ENCODE data around the gene SBK1.

Gene SBK1

DNA sequence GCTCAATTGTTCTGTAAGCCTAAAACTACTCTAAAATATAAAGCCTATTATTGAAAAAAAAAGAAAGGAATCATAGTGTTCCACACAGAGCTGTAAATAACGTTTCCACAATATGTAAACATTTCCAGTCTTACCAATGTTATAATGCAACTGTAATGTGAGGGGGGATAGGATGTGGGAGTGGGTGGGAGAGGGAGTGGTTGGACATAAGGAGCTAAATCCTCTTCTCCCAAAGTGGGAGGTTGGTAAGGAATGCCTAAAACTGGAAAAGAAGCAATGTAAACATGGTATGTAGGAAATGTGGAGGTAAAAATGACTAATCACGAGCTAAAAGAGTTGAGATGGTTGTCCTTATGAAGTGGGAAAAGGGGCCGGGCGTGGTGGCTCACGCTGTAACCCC lies 17.6 kb upstream of the SBK1 start:
- TF ChIP-seq FOXP2 (optimal IDR thresholded peaks at IDR 0.05; ENCODE audit: borderline replicate concordance, extremely low read depth, extremely low read length, insufficient read depth): no peak
- TF ChIP-seq TAF1 (IDR thresholded peaks at IDR 0.05; ENCODE audit: borderline replicate concordance, insufficient read depth, low read length): no peak
- TF ChIP-seq SIN3A (IDR thresholded peaks at IDR 0.05; ENCODE audit: borderline replicate concordance, insufficient read depth, low read length): no peak
- TF ChIP-seq POLR2AphosphoS5 (IDR thresholded peaks at IDR 0.05; ENCODE audit: low read depth, low read length): no peak
- TF ChIP-seq, protein P1, sequence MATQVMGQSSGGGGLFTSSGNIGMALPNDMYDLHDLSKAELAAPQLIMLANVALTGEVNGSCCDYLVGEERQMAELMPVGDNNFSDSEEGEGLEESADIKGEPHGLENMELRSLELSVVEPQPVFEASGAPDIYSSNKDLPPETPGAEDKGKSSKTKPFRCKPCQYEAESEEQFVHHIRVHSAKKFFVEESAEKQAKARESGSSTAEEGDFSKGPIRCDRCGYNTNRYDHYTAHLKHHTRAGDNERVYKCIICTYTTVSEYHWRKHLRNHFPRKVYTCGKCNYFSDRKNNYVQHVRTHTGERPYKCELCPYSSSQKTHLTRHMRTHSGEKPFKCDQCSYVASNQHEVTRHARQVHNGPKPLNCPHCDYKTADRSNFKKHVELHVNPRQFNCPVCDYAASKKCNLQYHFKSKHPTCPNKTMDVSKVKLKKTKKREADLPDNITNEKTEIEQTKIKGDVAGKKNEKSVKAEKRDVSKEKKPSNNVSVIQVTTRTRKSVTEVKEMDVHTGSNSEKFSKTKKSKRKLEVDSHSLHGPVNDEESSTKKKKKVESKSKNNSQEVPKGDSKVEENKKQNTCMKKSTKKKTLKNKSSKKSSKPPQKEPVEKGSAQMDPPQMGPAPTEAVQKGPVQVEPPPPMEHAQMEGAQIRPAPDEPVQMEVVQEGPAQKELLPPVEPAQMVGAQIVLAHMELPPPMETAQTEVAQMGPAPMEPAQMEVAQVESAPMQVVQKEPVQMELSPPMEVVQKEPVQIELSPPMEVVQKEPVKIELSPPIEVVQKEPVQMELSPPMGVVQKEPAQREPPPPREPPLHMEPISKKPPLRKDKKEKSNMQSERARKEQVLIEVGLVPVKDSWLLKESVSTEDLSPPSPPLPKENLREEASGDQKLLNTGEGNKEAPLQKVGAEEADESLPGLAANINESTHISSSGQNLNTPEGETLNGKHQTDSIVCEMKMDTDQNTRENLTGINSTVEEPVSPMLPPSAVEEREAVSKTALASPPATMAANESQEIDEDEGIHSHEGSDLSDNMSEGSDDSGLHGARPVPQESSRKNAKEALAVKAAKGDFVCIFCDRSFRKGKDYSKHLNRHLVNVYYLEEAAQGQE (IDR thresholded peaks at IDR 0.05; ENCODE audit: insufficient read depth in 1 of 2, low read depth in 2 of 2, low read length in 2 of 2): no peak

DNA sequence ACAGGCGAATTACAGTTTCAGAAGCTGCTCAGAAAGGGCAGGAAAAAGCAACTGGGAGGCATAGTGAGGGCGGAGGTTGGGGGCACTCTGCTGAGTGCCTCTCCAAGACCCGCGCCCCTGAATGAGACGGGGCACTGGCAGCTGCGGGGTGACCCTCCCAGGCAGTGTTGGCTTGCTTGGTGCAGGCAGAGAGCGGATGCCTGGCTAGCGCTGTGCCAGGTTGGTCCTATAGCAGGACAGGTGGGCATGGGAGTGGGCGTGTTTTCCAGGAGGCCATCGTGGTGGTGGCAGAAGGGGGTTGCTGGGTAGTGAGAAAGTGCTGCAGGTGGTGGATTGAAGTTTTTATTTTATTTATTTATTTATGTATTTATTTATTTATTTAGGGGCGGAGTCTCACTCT lies 16.0 kb upstream of the SBK1 start:
- TF ChIP-seq FOXP2 (optimal IDR thresholded peaks at IDR 0.05; ENCODE audit: borderline replicate concordance, extremely low read depth, extremely low read length, insufficient read depth) (no peak), POLR2AphosphoS5 (IDR thresholded peaks at IDR 0.05; ENCODE audit: low read depth, low read length) (no peak), SIN3A (IDR thresholded peaks at IDR 0.05; ENCODE audit: borderline replicate concordance, insufficient read depth, low read length) (no peak), TAF1 (IDR thresholded peaks at IDR 0.05; ENCODE audit: borderline replicate concordance, insufficient read depth, low read length) (no peak)
- TF ChIP-seq, protein P1 (IDR thresholded peaks at IDR 0.05; ENCODE audit: insufficient read depth in 1 of 2, low read depth in 2 of 2, low read length in 2 of 2): no peak

DNA sequence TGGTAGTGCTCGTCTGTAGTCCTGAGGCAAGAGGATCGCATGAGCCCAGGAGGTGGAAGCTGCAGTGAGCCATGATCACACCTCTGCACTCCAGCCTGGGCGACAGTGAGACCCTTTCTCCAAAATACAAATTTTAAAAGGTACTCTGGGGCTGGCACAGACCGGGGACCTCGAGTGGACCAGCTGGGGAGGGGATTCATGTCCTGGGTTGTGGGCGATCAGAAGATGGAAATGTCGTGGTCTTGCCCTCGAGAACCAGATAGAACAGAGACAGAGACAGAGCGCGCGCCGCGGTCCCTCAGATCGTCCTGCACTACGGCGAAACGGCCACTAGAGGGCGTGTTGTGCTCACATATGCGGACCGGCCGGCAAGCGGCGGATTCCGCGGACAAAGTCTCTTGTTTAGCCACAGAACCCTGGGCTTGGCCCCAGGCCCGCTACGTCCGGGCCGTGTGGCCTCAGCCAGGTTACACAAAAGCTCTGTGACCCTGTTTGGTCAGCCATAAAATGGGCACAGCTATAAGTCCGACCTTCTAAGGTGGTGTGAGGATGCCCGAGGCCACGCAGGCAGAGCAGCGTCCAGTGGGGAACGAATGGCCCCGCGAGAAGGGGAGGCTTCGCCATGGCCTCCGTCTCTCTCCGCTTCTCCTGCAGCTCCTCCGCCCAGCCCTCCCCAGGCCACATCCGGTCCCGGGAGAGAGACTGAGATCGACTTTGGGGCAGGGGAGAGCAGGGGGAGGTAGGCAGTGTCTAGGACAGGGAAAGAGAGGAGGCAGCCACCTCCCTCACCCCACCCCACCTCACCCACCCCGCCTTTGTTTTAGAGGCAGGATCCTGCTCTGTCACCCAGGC lies 14.6 kb upstream of the SBK1 start:
- TF ChIP-seq FOXP2 (optimal IDR thresholded peaks at IDR 0.05; ENCODE audit: borderline replicate concordance, extremely low read depth, extremely low read length, insufficient read depth): peak; percentile 53
- TF ChIP-seq, protein P1 (IDR thresholded peaks at IDR 0.05; ENCODE audit: insufficient read depth in 1 of 2, low read depth in 2 of 2, low read length in 2 of 2): no peak
- no peak for TF ChIP-seq SIN3A (IDR thresholded peaks at IDR 0.05; ENCODE audit: borderline replicate concordance, insufficient read depth, low read length)
- no peak for TF ChIP-seq POLR2AphosphoS5 (IDR thresholded peaks at IDR 0.05; ENCODE audit: low read depth, low read length)

DNA sequence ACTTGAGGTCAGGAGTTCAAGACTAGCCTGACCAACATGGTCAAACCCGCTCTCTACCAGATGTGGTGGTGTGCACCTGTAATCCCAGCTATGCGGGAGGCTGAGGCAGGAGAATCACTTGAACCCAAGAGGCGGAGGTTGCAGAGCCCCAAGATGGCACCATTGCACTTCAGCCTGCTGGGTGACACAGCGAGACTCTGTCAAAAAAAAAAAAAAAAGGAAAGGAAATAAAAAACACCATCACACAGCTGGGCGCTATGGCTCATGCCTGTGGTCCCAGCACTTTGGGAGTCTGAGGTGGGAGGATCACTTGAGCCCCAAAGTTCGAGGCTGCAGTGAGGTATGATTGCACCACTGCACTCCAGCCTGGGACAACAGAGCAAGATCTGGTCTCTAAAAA lies 13.3 kb upstream of the SBK1 start:
- TF ChIP-seq, protein P1 (IDR thresholded peaks at IDR 0.05; ENCODE audit: insufficient read depth in 1 of 2, low read depth in 2 of 2, low read length in 2 of 2): no peak
- TF ChIP-seq FOXP2 (optimal IDR thresholded peaks at IDR 0.05; ENCODE audit: borderline replicate concordance, extremely low read depth, extremely low read length, insufficient read depth): no peak
- no peak for TF ChIP-seq POLR2AphosphoS5 (IDR thresholded peaks at IDR 0.05; ENCODE audit: low read depth, low read length)
- TF ChIP-seq TAF1 (IDR thresholded peaks at IDR 0.05; ENCODE audit: borderline replicate concordance, insufficient read depth, low read length): no peak
- no peak for TF ChIP-seq SIN3A (IDR thresholded peaks at IDR 0.05; ENCODE audit: borderline replicate concordance, insufficient read depth, low read length)

All from PFSK-1 (cell line).